SKM-1 treated with dmso at 0.1 percent for 144 hours (cell line): Measurements from ENCODE around the gene MIER3.

Experiments used
- DNase-seq: peaks from one replicate; lab custom pipeline; 2025; ENCODE audit not compliant: unreplicated experiment; lab: John Stamatoyannopoulos, UW

The MIER3 gene

GRCh38 chr5:56900395-56900794, 51.5 kb downstream of the MIER3 start:
- DNase-seq, result no peak

DNA sequence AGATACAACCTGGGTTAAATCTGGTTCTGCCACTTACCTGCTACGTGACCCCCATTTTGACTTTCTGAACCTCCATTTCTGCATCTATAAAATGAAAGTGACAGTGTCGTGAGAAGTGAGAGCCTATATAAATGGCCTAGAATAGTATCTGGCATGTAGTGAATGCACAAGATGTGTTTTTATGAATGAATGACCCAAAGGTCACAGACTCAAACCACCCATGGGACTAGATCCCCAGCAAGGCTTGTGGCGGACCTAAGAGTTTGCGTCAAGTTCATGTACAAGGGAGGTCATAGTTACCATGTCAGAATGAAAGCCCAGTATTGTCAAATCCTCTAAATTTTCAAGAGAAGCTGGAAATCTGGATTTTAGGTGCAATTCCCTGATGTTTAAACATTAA, 53.7 kb downstream of the MIER3 start:
- DNase-seq, result no peak

DNA sequence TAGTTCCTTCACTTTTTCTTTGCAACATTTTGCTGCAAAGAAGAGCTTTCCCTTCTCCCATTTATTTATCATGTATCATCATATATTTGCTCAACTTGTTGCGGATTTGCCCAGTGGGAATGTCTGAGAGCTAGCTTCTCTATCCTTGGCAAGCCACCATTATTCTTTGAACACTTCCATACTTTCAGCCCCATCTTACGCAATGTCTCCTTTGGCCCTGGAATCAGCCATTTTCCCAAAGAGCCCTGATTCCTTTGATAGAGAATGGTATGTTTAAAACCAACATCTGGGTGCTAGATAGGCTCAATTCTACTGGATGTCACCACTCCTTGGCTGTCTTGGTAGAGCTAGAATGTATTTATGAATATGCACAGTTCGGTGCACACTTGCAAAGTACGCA, 55.2 kb downstream of the MIER3 start:
- no peak for DNase-seq

DNA sequence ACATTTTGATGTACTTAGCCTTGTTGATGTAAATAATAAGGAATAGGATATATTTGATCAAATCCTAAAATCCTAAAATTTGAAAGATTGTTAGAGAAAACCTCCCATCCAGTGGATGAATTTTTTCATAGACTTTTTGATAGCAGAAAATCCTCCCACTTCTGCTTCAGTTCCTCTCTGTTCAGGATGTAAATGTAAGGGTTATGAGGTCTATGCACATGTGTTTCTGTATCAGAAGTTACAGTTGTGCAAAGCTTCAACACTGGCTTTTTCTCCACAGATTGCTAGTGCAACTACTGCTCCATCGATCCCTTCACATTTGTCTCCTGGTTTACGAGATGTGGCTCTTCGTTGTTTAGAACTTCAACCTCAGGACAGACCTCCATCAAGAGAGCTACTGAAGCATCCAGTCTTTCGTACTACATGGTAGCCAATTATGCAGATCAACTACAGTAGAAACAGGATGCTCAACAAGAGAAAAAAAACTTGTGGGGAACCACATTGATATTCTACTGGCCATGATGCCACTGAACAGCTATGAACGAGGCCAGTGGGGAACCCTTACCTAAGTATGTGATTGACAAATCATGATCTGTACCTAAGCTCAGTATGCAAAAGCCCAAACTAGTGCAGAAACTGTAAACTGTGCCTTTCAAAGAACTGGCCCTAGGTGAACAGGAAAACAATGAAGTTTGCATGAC, 58.5 kb downstream of the MIER3 start:
- no peak for DNase-seq

GRCh38 chr5:56881571-56881970, 70.4 kb downstream of the MIER3 start:
- DNase-seq, result no peak

- DNase-seq, result no peak
These were observed 75.6 kb downstream of the MIER3 start for GRCh38 chr5:56876327-56876726.

GRCh38 chr5:56873056-56873455, 78.9 kb downstream of the MIER3 start:
- no peak for DNase-seq

DNA sequence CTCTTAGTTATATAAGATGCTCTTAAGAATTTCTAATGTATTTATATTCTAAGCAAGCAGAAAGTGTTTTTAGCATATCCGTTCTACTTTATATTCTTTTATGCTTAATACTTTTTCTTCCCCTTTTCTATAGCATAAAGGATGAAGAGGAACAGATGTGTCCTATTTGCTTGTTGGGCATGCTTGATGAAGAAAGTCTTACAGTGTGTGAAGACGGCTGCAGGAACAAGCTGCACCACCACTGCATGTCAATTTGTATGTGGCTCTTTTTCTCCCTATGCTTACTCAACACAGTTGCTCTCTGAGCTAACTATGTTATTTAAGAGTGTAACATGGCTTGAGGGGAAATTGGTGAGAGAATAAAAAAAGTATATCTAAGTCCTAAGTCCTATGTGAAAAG, 80.1 kb downstream of the MIER3 start:
- no peak for DNase-seq
